B cell (primary cell): Measurements from ENCODE around the gene GPLD1. TPM values are rescaled to one million over a fixed set of nuclear protein-coding genes. Genes with fewer than 3 reads are reported as not detected.

Experiments
- ATAC-seq: fragments of 200-7000 bp; cut with Tn5 transposase; one replicate; pipeline ENCODE4 v1.10.0; 2021; ENCODE audit warnings: low read depth, mild to moderate bottlenecking, moderate number of reproducible peaks, moderate library complexity
- CTCF ChIA-PET: fragments of 350-600 bp; sonication (Branson Sonifier 250); formaldehyde crosslinking; loops from one replicate; lab custom pipeline; 2021; ENCODE audit warnings: antibody characterized with exemption, inconsistent platforms; lab: Charles Lee
- POLR2A ChIA-PET: fragments of 350-600 bp; sonication (Branson Sonifier 250); formaldehyde crosslinking; loops from one replicate; lab custom pipeline; 2021; ENCODE audit warnings: antibody characterized with exemption; lab: Charles Lee
- DNase-seq: peaks from one replicate; pipeline ENCODE4 v3.0.0; 2013
- H2AFZ ChIP-seq: 2 replicates; pipeline ENCODE4 v1.6.1; 2012; ENCODE audit warnings: mild to moderate bottlenecking, low read depth, low read length; ENCODE audit not compliant: insufficient read depth, poor library complexity, severe bottlenecking
- H3K27ac ChIP-seq, 2 donors: 1 replicate in 1 of 2; 2 replicates in 1 of 2; pipeline ENCODE4 v1.5.1; 2012 to 2013; ENCODE audit warnings: low read length in 2 of 2, mild to moderate bottlenecking in 2 of 2, moderate library complexity in 1 of 2
- H3K27me3 ChIP-seq, 4 experiments: fragments of 200-600 bp in 1 of 4; sonication (generic) in 1 of 4; replicated peaks in 1 of 4; 1 replicate in 2 of 4; 2 replicates in 2 of 4; pipeline versions ENCODE4 v1.6.1 to v1.7.0; 2013 to 2016; ENCODE audit warnings: low read length in 3 of 4, mild to moderate bottlenecking in 2 of 4, mixed read lengths in 1 of 4, moderate library complexity in 1 of 4; ENCODE audit not compliant: insufficient read depth in 4 of 4, control insufficient read depth in 3 of 4; ENCODE audit errors: control extremely low read depth in 1 of 4
- H3K36me3 ChIP-seq, 2 experiments: replicated peaks in 1 of 2; 1 replicate in 1 of 2; 2 replicates in 1 of 2; pipeline versions ENCODE4 v1.6.1 to v1.7.1; 2013; ENCODE audit warnings: low read length in 1 of 2; ENCODE audit not compliant: insufficient read depth in 2 of 2, control insufficient read depth in 1 of 2; ENCODE audit errors: control extremely low read depth in 1 of 2, extremely low read depth in 1 of 2
- H3K4me1 ChIP-seq, 2 donors: fragments of 200-600 bp in 1 of 2; sonication (generic) in 1 of 2; 1 replicate in 1 of 2; 2 replicates in 1 of 2; pipeline versions ENCODE4 v1.5.1 to v1.6.1; 2013 to 2017; ENCODE audit warnings: low read length in 2 of 2; ENCODE audit not compliant: control insufficient read depth in 2 of 2, insufficient read depth in 2 of 2
- H3K4me2 ChIP-seq: replicated peaks from 2 replicates; pipeline ENCODE3; 2012; ENCODE audit warnings: mild to moderate bottlenecking, low read depth, low read length; ENCODE audit not compliant: poor library complexity, severe bottlenecking
- H3K4me3 ChIP-seq, 5 experiments: fragments of 200-600 bp in 1 of 5; sonication (generic) in 1 of 5; 1 replicate in 3 of 5; 2 replicates in 2 of 5; pipeline versions ENCODE4 v1.5.1 to v1.7.0; 2011 to 2016; ENCODE audit warnings: low read length in 4 of 5, mild to moderate bottlenecking in 4 of 5, low read depth in 2 of 5, control low read depth in 1 of 5, moderate library complexity in 1 of 5; ENCODE audit not compliant: insufficient read depth in 1 of 5; ENCODE audit errors: control extremely low read depth in 1 of 5, extremely low read depth in 1 of 5
- H3K79me2 ChIP-seq: fragments of 200-600 bp; sonication (generic); one replicate; pipeline ENCODE4 v1.6.0; 2016; ENCODE audit warnings: low read length; ENCODE audit not compliant: control insufficient read depth, insufficient read depth
- H3K9ac ChIP-seq: fragments of 200-600 bp; sonication (generic); 2 replicates; pipeline ENCODE4 v1.6.1; 2017; ENCODE audit warnings: mild to moderate bottlenecking, low read length, moderate library complexity
- H3K9me3 ChIP-seq, 3 donors: one replicate each; pipeline versions ENCODE4 v1.6.1 to v1.7.1; 2013; ENCODE audit warnings: low read length in 2 of 3; ENCODE audit not compliant: control insufficient read depth in 2 of 3, insufficient read depth in 1 of 3; ENCODE audit errors: control extremely low read depth in 1 of 3
- H4K20me1 ChIP-seq: 2 replicates; pipeline ENCODE4 v1.6.0; 2012; ENCODE audit warnings: mild to moderate bottlenecking, low read length; ENCODE audit not compliant: insufficient read depth, control insufficient read depth, poor library complexity, severe bottlenecking
- H3K27ac Mint-ChIP-seq: one replicate; pipeline ENCODE4 v1.8.0; 2021; ENCODE audit warnings: mixed read lengths
- H3K27me3 Mint-ChIP-seq: one replicate; pipeline ENCODE4 v1.8.0; 2021; ENCODE audit warnings: mixed read lengths
- H3K4me1 Mint-ChIP-seq: one replicate; pipeline ENCODE4 v1.8.0; 2021; ENCODE audit warnings: mixed read lengths
- H3K4me3 Mint-ChIP-seq: one replicate; pipeline ENCODE4 v1.8.0; 2021; ENCODE audit warnings: mixed read lengths
- H3K9me3 Mint-ChIP-seq: one replicate; pipeline ENCODE4 v1.8.0; 2022; ENCODE audit warnings: mixed read lengths; ENCODE audit not compliant: insufficient read depth
- CTCF ChIP-seq: fragments of 200-600 bp; IDR thresholded peaks from one replicate; pipeline ENCODE4 v1.8.0; 2022; ENCODE audit warnings: antibody characterized with exemption, mild to moderate bottlenecking
- EZH2 ChIP-seq: IDR thresholded peaks from 2 replicates; pipeline ENCODE4 v1.6.1; 2012; ENCODE audit warnings: borderline replicate concordance, low read depth, mild to moderate bottlenecking, moderate library complexity, low read length; ENCODE audit not compliant: insufficient read depth, poor library complexity, severe bottlenecking
- WGBS: methylation state at CpG from one replicate; pipeline ENCODE4 v1.1.5; 2013; ENCODE audit warnings: missing lambda C conversion rate; ENCODE audit not compliant: insufficient coverage; 5-methylcytosine and 5-hydroxymethylcytosine counted together
- intact Hi-C: fragments of 100-400 bp; cut with micrococcal nuclease; formaldehyde crosslinking; loops from one replicate; pipeline ENCODE4 v1.10.0; 2022
- polyA plus RNA-seq: library from polyadenylated mRNA; depleted of rRNA; stranded (reverse); fragments of >200 nt; gene quantifications from 2 replicates; pipeline ENCODE4 v1.2.3, GENCODE V29; 2012
- total RNA-seq, 2 donors: library from RNA; stranded (reverse); fragments of 120-200 nt in 1 of 2; gene quantifications; 1 replicate in 1 of 2; 2 replicates in 1 of 2; pipeline versions ENCODE4 v1.2.3 to v1.2.4, GENCODE V29; 2013 to 2022

Gene GPLD1
- total and polyA plus RNA-seq, 2 donors (not counting 1 experiment from before 2014, with no cell fraction given) = 1.9 to 7.0 TPM

GRCh38 chr6:24408719-24409410 lies 80.5 kb downstream of the GPLD1 start:
- H4K20me1 ChIP-seq = peaks cover 37% of the 10 kb centered on the region
- H2AFZ ChIP-seq = no peak overlapping the region
- no peak overlapping the region for H3K9ac ChIP-seq
- peaks cover 13 to 56% of the 10 kb centered on the region in 2 experiments for H3K36me3 ChIP-seq
- TF ChIP-seq CTCF (no peak), EZH2 (no peak)
- H3K4me2 ChIP-seq = no peak overlapping the region
- H3K27me3 ChIP-seq = no peaks in the 10 kb centered on the region
- no peaks in the 10 kb centered on the region for H3K9me3 Mint-ChIP-seq
- no peak overlapping the region for H3K4me3 Mint-ChIP-seq
- no peak overlapping the region for H3K27ac Mint-ChIP-seq
- ATAC-seq (no peak), DNase-seq (no peak)
- H3K4me3 ChIP-seq = no peak overlapping the region
- no peaks in the 10 kb centered on the region for H3K9me3 ChIP-seq
- POLR2A ChIA-PET = no interaction called here
- H3K79me2 ChIP-seq = peaks cover 10% of the 10 kb centered on the region
- CTCF ChIA-PET = interaction anchor here (1.1 kb wide), 1 partner anchor 17 kb away, joined by 3 read pairs; no protein-coding TSS in a partner anchor
- peaks cover 3 to 5% of the 10 kb centered on the region in 2 donors for H3K4me1 ChIP-seq
- H3K4me1 Mint-ChIP-seq = peaks cover 15% of the 10 kb centered on the region
- H3K27ac ChIP-seq = no peak overlapping the region
- intact Hi-C loops = loop anchor here (10.0 kb wide), 1 partner anchor 124 kb away; no protein-coding TSS in a partner anchor
- no peaks in the 10 kb centered on the region for H3K27me3 Mint-ChIP-seq
- 93% methylated on average over 2 of the region's 2 CpGs for WGBS

- intact Hi-C loops = loop anchor here (10.0 kb wide), 1 partner anchor 120 kb away; no protein-coding TSS in a partner anchor
- CTCF ChIA-PET = interaction anchor here (1.4 kb wide), 1 partner anchor 45 kb away, joined by 3 read pairs; no protein-coding TSS in a partner anchor
- Histone ChIP-seq H3K27ac (no peak overlapping the region), H3K27me3 (no peaks in the 10 kb centered on the region), H4K20me1 (peaks cover 26% of the 10 kb centered on the region), H3K9ac (no peak overlapping the region), H3K9me3 (no peaks in the 10 kb centered on the region), H3K36me3 (peaks cover 8 to 31% of the 10 kb centered on the region in 2 experiments), H3K79me2 (peaks cover 31% of the 10 kb centered on the region), H3K4me3 (no peak overlapping the region), H3K4me2 (no peak overlapping the region), H2AFZ (no peak overlapping the region), H3K4me1 (peaks cover 11 to 15% of the 10 kb centered on the region in 2 donors)
- ATAC-seq = no peak
- peaks cover 36% of the 10 kb centered on the region for H3K4me1 Mint-ChIP-seq
- TF ChIP-seq CTCF (no peak), EZH2 (no peak)
- POLR2A ChIA-PET = no interaction called here
- DNase-seq = no peak
- H3K27me3 Mint-ChIP-seq = no peaks in the 10 kb centered on the region
- WGBS = 96% methylated on average over 4 of the region's 5 CpGs
- no peaks in the 10 kb centered on the region for H3K9me3 Mint-ChIP-seq
- no peak overlapping the region for H3K4me3 Mint-ChIP-seq
- H3K27ac Mint-ChIP-seq = no peak overlapping the region
These were observed 84.1 kb downstream of the GPLD1 start for GRCh38 chr6:24405262-24405661.
